NB4 (cell line): ENCODE data around the gene FKBP14.
A peak's percentile ranks its signal among the peaks of the same experiment; 100 is the strongest.

ENCODE experiments used
- DNase-seq: peaks from one replicate; pipeline ENCODE4 v3.0.0; 2010; ENCODE audit warnings: low read depth
- H3K4me3 ChIP-seq: one replicate; pipeline ENCODE4 v1.5.1; 2011; ENCODE audit warnings: mild to moderate bottlenecking, low read depth, low read length, moderate library complexity
- MYC ChIP-seq: IDR thresholded peaks from 2 replicates; pipeline ENCODE4 v1.6.1; 2011; ENCODE audit warnings: low read depth, low read length
- POLR2A ChIP-seq: IDR thresholded peaks from 2 replicates; pipeline ENCODE4 v1.6.1; 2011; ENCODE audit warnings: mild to moderate bottlenecking; ENCODE audit not compliant: insufficient read length; ENCODE audit errors: extremely low read depth
- TF ChIP-seq, protein P1 (sequence below): IDR thresholded peaks from 2 replicates; pipeline ENCODE4 v1.6.1; 2011; ENCODE audit warnings: low read depth, low read length
- TF ChIP-seq, protein P2 (sequence below): IDR thresholded peaks from one replicate; pipeline ENCODE4 v1.5.1; 2012; ENCODE audit warnings: low read depth, low read length

The FKBP14 gene

DNA sequence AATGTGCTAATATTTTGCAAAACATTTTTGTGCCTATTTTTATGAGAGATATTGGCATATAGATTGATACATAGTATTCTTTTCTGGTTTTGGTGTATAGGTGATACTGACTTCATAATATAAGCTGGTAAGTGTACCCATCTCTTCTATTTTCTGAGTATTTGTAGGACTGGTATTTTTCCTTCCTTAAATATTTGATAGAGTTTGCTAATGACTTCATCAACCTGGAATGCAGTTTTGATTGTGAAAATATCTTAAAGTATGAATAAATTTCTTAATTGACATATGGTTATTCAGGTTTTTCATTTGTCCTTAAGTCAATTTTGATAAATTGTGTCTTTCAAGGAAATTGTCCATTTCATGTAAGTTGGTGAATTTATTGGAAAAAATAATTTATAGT, 30.9 kb downstream of the FKBP14 start:
- DNase-seq: no peak

DNA sequence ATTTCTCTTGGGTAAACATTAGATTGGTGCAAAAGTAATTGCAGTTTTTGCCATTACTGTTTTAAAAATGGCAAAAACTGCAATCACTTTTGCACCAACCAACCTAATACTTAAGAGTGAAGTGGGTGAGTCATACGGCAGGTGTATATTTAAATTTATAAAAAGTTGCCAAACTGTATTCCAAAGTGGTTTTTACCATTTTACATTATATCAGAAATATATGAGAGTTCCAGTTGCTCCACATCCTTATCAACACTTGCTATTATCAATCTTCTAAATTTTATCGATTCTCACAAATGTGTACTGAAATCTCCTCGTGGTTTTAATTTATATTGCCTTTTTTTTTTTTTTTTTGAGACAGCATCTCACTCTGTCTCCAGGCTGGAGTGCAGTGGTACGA, 33.4 kb downstream of the FKBP14 start:
- TF ChIP-seq MYC (no peak), POLR2A (no peak)
- TF ChIP-seq, protein P1, sequence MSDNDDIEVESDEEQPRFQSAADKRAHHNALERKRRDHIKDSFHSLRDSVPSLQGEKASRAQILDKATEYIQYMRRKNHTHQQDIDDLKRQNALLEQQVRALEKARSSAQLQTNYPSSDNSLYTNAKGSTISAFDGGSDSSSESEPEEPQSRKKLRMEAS: no peak
- TF ChIP-seq, protein P2, sequence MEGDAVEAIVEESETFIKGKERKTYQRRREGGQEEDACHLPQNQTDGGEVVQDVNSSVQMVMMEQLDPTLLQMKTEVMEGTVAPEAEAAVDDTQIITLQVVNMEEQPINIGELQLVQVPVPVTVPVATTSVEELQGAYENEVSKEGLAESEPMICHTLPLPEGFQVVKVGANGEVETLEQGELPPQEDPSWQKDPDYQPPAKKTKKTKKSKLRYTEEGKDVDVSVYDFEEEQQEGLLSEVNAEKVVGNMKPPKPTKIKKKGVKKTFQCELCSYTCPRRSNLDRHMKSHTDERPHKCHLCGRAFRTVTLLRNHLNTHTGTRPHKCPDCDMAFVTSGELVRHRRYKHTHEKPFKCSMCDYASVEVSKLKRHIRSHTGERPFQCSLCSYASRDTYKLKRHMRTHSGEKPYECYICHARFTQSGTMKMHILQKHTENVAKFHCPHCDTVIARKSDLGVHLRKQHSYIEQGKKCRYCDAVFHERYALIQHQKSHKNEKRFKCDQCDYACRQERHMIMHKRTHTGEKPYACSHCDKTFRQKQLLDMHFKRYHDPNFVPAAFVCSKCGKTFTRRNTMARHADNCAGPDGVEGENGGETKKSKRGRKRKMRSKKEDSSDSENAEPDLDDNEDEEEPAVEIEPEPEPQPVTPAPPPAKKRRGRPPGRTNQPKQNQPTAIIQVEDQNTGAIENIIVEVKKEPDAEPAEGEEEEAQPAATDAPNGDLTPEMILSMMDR: no peak
- no peak for DNase-seq

More for the DNA sequence above, 30.9 kb downstream of the FKBP14 start:
- no peak overlapping the region for H3K4me3 ChIP-seq
- TF ChIP-seq, protein P2: no peak
- TF ChIP-seq, protein P1: no peak

DNA sequence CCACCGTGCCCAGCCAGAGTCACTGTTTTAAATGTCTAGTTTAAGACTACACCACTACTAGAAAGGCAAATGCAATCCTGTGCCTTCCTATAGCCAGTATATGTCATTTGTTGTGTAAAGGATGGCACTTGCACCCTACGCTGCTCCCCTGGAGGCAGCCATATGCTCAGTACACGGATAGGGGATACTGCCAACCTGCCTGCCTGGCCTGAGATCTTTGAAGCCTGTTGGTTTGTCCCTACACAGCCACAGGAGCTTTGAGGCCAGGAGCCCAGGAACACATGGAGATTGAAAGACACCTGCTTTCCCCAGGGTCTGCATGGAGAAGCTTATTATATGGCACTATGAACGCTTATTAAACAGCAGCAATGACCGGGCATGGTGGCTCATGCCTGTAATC, 34.6 kb downstream of the FKBP14 start:
- DNase-seq: no peak
- TF ChIP-seq, protein P2: no peak
- TF ChIP-seq, protein P1: no peak
- TF ChIP-seq MYC (no peak), POLR2A (no peak)
- no peak overlapping the region for H3K4me3 ChIP-seq

More for the DNA sequence above, 33.4 kb downstream of the FKBP14 start:
- H3K4me3 ChIP-seq: no peak overlapping the region

DNA sequence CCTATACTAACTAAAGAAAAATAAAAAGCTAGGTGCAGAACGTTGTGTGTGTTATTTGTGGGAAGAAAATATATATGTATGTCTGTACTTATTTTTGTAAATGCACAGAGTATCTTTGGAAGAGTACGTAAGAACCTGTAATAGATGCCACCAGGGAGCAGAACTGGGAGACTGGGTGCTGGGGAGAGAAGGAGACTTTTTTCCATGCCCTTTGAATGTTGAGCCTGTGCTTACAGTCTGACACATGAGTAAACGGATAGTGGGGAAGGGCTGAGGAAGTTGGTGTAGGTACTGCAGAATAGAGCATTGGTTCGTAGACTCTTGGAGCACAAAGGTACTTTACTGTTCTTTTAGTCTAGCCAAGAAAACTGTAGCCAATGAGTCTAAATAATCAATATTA, 35.6 kb downstream of the FKBP14 start:
- H3K4me3 ChIP-seq: no peak overlapping the region
- TF ChIP-seq, protein P1: no peak
- DNase-seq: no peak

DNA sequence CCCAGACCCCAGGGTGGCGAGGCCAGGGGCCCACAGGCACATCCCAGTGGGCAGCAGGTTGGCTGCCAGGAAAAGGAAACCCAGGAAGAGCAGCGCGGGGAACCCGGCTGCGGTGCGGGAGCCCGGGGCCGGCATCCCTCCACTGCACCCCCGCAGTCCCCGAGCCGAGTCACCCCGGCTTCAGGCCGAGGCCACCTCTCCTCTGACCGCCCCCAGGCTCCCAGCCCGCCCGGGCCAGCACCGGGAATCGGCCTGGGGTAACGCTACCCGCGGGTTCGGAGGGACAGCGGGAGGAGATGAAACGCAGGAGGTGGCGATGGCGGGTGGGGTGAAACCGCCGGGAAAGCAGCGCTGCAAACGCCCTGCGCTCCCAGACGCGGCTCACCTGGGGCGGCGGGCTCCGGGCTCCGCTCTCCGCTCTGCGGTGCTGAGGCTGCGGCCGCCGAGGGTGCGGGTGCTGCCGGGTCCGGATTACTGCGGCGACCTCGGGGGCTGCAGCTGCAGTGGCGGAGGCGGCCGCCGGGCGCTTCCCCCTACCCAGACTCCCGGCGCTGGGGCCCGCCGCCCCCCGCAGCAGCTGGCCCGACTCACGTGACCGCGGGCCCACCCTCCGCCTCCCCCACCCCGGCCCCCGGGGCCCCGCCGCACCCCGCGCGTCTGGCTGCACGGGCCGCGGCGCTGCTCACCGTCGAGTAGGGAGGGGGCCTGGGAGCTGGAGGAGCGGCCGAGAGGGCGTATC, 37.1 kb downstream of the FKBP14 start, which contains the start of gene SCRN1:
TSS of gene SCRN1 (minus strand) at position 545 of the 739 bp plus-strand sequence. CDS start 20,734 bp downstream, outside the sequence.
- no peak within 1 kb of the TSS for H3K4me3 ChIP-seq
- DNase-seq: peak; percentile 36
- TF ChIP-seq MYC (no peak), POLR2A (no peak)
- TF ChIP-seq, protein P1: no peak
- TF ChIP-seq, protein P2: no peak

DNA sequence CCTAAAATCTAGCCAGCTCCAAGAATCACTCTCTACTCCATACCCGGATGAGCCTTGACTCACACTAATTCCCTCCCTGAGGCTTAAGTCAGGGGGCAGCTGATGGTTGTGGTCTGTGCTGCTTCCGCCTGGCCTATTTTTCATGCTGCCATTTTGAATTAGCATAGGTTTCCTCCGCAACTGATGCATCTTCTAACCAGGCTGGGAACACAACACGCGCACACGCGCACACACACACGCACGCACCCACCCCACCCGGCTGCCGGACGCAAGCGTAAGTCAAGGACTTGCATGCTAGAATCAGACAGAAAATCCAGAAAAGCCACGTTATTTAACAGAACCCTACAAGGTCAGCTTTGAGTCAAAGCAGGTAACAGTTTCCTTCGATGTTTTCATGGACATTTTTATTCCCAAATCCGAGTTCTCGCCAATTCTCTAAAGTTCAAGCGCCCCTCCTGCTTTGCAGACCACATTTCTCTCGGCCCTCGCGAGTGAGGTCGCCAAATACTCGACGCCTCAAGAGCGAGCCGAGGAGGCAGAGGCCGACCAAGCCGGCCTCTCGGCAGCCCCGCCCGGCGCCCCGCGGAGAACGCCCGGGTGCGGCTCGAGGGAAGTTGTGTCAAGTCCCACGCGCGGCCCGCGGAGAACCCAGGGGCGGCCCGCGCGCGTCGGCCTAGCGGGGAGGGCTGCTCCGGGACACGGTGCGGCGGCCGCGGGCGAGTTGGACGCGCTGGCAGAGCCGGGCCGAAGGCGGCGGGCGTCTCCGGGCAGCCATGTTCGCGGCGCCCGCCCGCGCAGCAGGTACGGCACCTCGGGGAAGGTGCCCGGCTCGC, 37.9 kb downstream of the FKBP14 start:
- DNase-seq: no peak
- no peak for TF ChIP-seq MYC
- TF ChIP-seq POLR2A: no peak
- TF ChIP-seq, protein P1: no peak
- TF ChIP-seq, protein P2: no peak
- H3K4me3 ChIP-seq: no peak overlapping the region
